HUES64 (cell line): ENCODE measurements around the gene CEACAM16.

Experiments used
- H3K27ac ChIP-seq: 2 replicates; pipeline ENCODE4 v1.7.0; 2013; ENCODE audit warnings: low read depth, low read length, inconsistent platforms
- H3K27me3 ChIP-seq: 2 replicates; pipeline ENCODE4 v1.6.1; 2013; ENCODE audit warnings: mild to moderate bottlenecking, low read length; ENCODE audit not compliant: insufficient read depth
- H3K36me3 ChIP-seq: 2 replicates; pipeline ENCODE4 v1.6.1; 2013; ENCODE audit warnings: mild to moderate bottlenecking, low read length; ENCODE audit not compliant: insufficient read depth
- H3K4me1 ChIP-seq: 2 replicates; pipeline ENCODE4 v1.6.1; 2013; ENCODE audit warnings: mild to moderate bottlenecking, low read length, moderate library complexity; ENCODE audit not compliant: insufficient read depth
- H3K4me3 ChIP-seq: 2 replicates; pipeline ENCODE4 v1.5.1; 2013; ENCODE audit warnings: mild to moderate bottlenecking, low read length, moderate library complexity
- H3K9ac ChIP-seq: 2 replicates; pipeline ENCODE4 v1.6.1; 2013; ENCODE audit warnings: mild to moderate bottlenecking, low read depth, low read length
- H3K9me3 ChIP-seq: 2 replicates; pipeline ENCODE4 v1.6.1; 2013; ENCODE audit warnings: low read depth, low read length; ENCODE audit not compliant: insufficient read depth
- whole genome bisulfite sequencing: fragments of 150-250, 120-280 bp; methylation state at CpG from one replicate; pipeline ENCODE4 v1.1.7; 2013; ENCODE audit warnings: missing lambda C conversion rate; 5-methylcytosine and 5-hydroxymethylcytosine counted together

The CEACAM16 gene

GRCh38 chr19:44731622-44732021 lies 32.7 kb downstream of the CEACAM16 start:
- H3K9ac ChIP-seq = no peak overlapping the region
- 79% methylated on average over 5 of the region's 5 CpGs for WGBS

GRCh38 chr19:44732235-44733014 lies 33.5 kb downstream of the CEACAM16 start:
- H3K4me1 ChIP-seq = no peaks in the 10 kb centered on the region
- no peaks in the 10 kb centered on the region for H3K27me3 ChIP-seq
- H3K9ac ChIP-seq = no peak overlapping the region
- no peak overlapping the region for H3K4me3 ChIP-seq
- 82% methylated on average over 11 of the region's 11 CpGs for WGBS
- no peaks in the 10 kb centered on the region for H3K36me3 ChIP-seq
- no peak overlapping the region for H3K27ac ChIP-seq
- H3K9me3 ChIP-seq = no peaks in the 10 kb centered on the region

More at GRCh38 chr19:44731622-44732021, 32.7 kb downstream of the CEACAM16 start:
- no peaks in the 10 kb centered on the region for H3K9me3 ChIP-seq
- H3K4me1 ChIP-seq = no peaks in the 10 kb centered on the region
- no peaks in the 10 kb centered on the region for H3K27me3 ChIP-seq
- H3K4me3 ChIP-seq = no peak overlapping the region
- no peaks in the 10 kb centered on the region for H3K36me3 ChIP-seq
- H3K27ac ChIP-seq = no peak overlapping the region

GRCh38 chr19:44734357-44734756 lies 35.4 kb downstream of the CEACAM16 start:
- no peaks in the 10 kb centered on the region for H3K36me3 ChIP-seq
- no peaks in the 10 kb centered on the region for H3K4me1 ChIP-seq
- 0% methylated on average over 1 of the region's 1 CpG for WGBS
- no peak overlapping the region for H3K4me3 ChIP-seq
- no peaks in the 10 kb centered on the region for H3K9me3 ChIP-seq
- no peak overlapping the region for H3K9ac ChIP-seq
- H3K27ac ChIP-seq = no peak overlapping the region
- no peaks in the 10 kb centered on the region for H3K27me3 ChIP-seq

- Histone ChIP-seq H3K36me3 (no peaks in the 10 kb centered on the region), H3K27ac (no peak overlapping the region), H3K4me1 (no peaks in the 10 kb centered on the region), H3K4me3 (no peak overlapping the region), H3K9me3 (no peaks in the 10 kb centered on the region), H3K9ac (no peak overlapping the region), H3K27me3 (no peaks in the 10 kb centered on the region)
- 85% methylated on average over 5 of the region's 5 CpGs for WGBS
Measured at GRCh38 chr19:44735011-44735410, 36.1 kb downstream of the CEACAM16 start.

DNA sequence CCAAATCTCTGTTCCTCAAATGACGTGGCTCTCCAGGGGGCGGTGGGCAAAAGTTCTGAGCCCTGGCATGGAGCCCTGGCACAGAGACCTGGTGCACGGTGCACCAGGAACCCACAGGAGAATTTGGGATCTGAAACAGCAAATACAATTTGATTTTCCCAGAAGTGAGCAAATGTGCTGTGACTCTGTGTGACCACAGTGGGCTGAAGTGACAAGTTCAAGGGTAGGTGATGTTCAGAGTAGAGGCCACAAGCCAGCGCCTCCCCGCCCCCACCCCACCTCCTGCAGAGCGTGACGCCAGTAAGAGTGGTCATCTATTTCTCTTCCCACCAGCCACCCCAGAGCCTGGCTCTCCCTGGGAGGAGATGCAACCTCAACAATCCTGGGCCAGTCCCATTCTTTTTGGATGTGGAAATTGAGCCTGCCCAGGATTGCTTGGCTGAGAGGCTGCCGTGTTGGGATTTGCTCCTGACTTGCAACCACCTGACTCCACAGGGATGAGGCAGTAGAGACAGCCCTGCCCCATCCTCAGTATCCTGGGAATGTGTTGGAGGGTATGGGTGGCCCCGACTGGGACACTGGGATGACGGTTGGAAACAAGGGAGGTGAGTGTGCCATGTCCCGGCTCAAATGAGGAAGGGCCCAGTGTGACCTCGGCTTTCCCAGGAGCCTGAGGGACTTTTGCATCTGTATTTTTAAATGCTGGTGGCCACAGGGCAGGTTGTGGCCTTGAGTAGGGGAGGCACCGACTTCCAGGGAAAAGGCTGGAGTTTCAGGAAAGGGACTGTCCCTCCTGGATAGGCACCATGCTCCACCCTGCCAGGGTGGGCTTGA lies 38.5 kb downstream of the CEACAM16 start:
- WGBS = 75% methylated on average over 13 of the region's 13 CpGs
- H3K36me3 ChIP-seq = no peaks in the 10 kb centered on the region
- H3K27ac ChIP-seq = no peak overlapping the region
- no peak overlapping the region for H3K9ac ChIP-seq
- no peaks in the 10 kb centered on the region for H3K27me3 ChIP-seq
- 0 out of 2 replicates have a peak, but pooled peaks cover 3% of the 10 kb centered on the region for H3K4me1 ChIP-seq
- H3K4me3 ChIP-seq = no peak overlapping the region
- H3K9me3 ChIP-seq = no peaks in the 10 kb centered on the region

- Histone ChIP-seq H3K4me3 (no peak overlapping the region), H3K4me1 (0 out of 2 replicates have a peak, but pooled peaks cover 3% of the 10 kb centered on the region), H3K27ac (no peak overlapping the region), H3K9me3 (no peaks in the 10 kb centered on the region), H3K9ac (no peak overlapping the region), H3K36me3 (no peaks in the 10 kb centered on the region), H3K27me3 (no peaks in the 10 kb centered on the region)
- 92% methylated on average over 2 of the region's 2 CpGs for WGBS
Measured at GRCh38 chr19:44738136-44738535, 39.2 kb downstream of the CEACAM16 start.

DNA sequence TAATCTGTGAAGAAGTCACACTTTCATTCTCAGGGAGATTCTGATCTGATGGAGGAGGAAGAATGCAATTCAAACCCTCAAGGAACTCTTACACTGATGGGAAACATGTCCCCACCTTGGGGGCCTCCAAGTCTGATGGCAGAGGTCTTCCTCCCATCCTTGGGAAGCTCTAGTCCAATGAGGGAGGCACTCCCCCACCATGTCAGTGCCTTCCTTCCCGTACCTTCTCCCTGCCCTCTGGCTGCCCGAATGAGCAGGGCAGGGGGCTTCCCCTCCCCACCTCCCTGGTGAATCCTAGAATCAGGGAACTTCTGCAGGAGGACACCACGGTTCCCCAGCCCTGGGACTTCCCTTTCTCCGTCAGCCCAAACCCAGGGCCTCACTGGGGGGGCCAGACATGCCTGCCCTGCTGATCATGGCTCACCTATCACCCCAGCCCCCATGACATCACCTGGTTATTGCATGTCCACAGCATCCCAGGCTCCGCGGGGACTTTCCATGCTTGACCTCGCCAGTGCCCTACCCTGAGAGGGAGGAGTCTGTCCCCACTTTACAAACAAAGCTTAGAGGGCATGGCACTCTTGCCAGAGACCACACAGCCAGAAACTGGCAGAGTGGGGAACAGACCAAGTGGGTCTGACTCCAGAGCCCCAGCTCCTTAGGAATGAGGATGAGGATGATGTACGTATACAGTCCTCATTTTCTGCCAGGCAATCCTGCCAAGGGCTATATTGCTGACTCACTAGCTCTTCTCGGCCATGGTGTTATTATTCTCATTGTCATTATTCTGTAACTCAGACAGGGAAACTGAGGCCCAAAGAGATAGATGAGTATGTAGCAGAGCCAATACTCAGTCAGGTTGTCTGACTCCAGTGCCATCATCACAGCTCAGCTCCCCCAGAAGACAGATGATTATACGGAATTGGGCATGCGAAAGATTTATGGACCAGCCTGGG lies 39.9 kb downstream of the CEACAM16 start:
- WGBS = 82% methylated on average over 11 of the region's 11 CpGs

GRCh38 chr19:44740351-44740824 lies 41.4 kb downstream of the CEACAM16 start:
- Histone ChIP-seq H3K27me3 (peaks cover 1% of the 10 kb centered on the region), H3K36me3 (no peaks in the 10 kb centered on the region), H3K9ac (no peak overlapping the region), H3K27ac (no peak overlapping the region), H3K4me1 (0 out of 2 replicates have a peak, but pooled peaks cover 3% of the 10 kb centered on the region), H3K9me3 (no peaks in the 10 kb centered on the region), H3K4me3 (no peak overlapping the region)
- WGBS = 70% methylated on average over 3 of the region's 3 CpGs

More for the DNA sequence above, 39.9 kb downstream of the CEACAM16 start:
- Histone ChIP-seq H3K27me3 (no peaks in the 10 kb centered on the region), H3K4me3 (no peak overlapping the region), H3K4me1 (0 out of 2 replicates have a peak, but pooled peaks cover 3% of the 10 kb centered on the region), H3K27ac (no peak overlapping the region), H3K9me3 (no peaks in the 10 kb centered on the region), H3K36me3 (no peaks in the 10 kb centered on the region), H3K9ac (no peak overlapping the region)

DNA sequence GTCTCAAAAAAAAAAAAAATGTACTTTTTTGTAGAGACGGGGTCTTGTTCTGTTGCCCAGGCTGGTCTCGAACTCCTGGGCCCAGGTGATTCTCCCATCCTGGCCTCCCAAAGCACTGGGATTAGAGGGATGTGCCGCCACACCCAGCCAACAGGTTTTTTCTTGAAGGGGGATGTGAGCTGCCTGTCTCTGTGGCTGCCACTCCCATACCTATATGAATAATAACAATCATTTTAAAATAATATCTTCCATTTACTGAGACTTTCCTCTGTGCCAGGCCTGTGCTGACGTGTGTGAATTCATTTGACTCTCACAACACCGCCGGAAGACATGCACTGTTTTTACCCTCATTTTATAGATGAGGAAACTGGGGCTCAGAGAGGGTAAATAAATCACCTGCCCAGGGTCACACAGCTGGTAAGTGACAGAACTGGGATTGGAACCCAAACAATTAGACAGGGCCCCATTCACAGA lies 42.3 kb downstream of the CEACAM16 start:
- no peaks in the 10 kb centered on the region for H3K36me3 ChIP-seq
- 0 out of 2 replicates have a peak, but pooled peaks cover 3% of the 10 kb centered on the region for H3K4me1 ChIP-seq
- H3K9me3 ChIP-seq = no peaks in the 10 kb centered on the region
- H3K27ac ChIP-seq = no peak overlapping the region
- H3K27me3 ChIP-seq = peaks cover 10% of the 10 kb centered on the region
- H3K9ac ChIP-seq = no peak overlapping the region
- H3K4me3 ChIP-seq = no peak overlapping the region
- 97% methylated on average over 5 of the region's 6 CpGs for WGBS

GRCh38 chr19:44741841-44742329 lies 42.9 kb downstream of the CEACAM16 start:
- 37% methylated on average over 12 of the region's 13 CpGs for WGBS
- Histone ChIP-seq H3K4me3 (no peak overlapping the region), H3K27ac (no peak overlapping the region), H3K36me3 (no peaks in the 10 kb centered on the region), H3K4me1 (0 out of 2 replicates have a peak, but pooled peaks cover 3% of the 10 kb centered on the region), H3K27me3 (peaks cover 16% of the 10 kb centered on the region), H3K9ac (no peak overlapping the region), H3K9me3 (no peaks in the 10 kb centered on the region)
